Psoas muscle (tissue), 8 donors: Measurements from ENCODE around the gene EYA2. TPM values are rescaled to one million over a fixed set of nuclear protein-coding genes. Genes with fewer than 3 reads are reported as not detected.
A peak's percentile ranks its signal among the peaks of the same experiment; 100 is the strongest.
"Not testable (repeated sequence)": the region's sequence is repeated elsewhere in the genome, so short reads cannot be mapped to it uniquely, and the experiment has no call there.

Experiments
- ATAC-seq, 4 donors: fragments of 200-7000 bp; cut with Tn5 transposase; one replicate each; pipeline ENCODE4 v1.9.1; 2020; ENCODE audit warnings: moderate library complexity in 3 of 4, mild to moderate bottlenecking in 2 of 4
- DNase-seq, 2 donors: peaks; one replicate each; pipeline ENCODE4 v3.0.0-alpha.2; 2020
- H3K27ac ChIP-seq: fragments of 200-600 bp; one replicate; pipeline ENCODE4 v1.8.0; 2022
- H3K27me3 ChIP-seq, 3 donors: fragments of 200-600 bp in 1 of 3; one replicate each; pipeline versions ENCODE4 v1.6.1 to v1.8.0; 2013 to 2022; ENCODE audit warnings: low read length in 2 of 3, mild to moderate bottlenecking in 2 of 3, moderate library complexity in 1 of 3; ENCODE audit not compliant: insufficient read depth in 3 of 3
- H3K36me3 ChIP-seq, 2 donors: fragments of 200-600 bp in 1 of 2; one replicate each; pipeline versions ENCODE4 v1.6.1 to v1.8.0; 2013 to 2022; ENCODE audit warnings: low read depth in 1 of 2, mild to moderate bottlenecking in 1 of 2, moderate library complexity in 1 of 2; ENCODE audit not compliant: insufficient read depth in 1 of 2
- H3K4me1 ChIP-seq: fragments of 200-600 bp; one replicate; pipeline ENCODE4 v1.8.0; 2022
- H3K4me3 ChIP-seq: fragments of 200-600 bp; one replicate; pipeline ENCODE4 v1.8.0; 2022; ENCODE audit warnings: mild to moderate bottlenecking
- H3K9me3 ChIP-seq: fragments of 200-600 bp; one replicate; pipeline ENCODE4 v1.8.0; 2022
- WGBS, 3 donors: extraction: QIAGEN DNeasy Blood & Tissue Kit; methylation state at CpG; one replicate each; pipeline versions ENCODE4 v1.1.6 to v1.1.7; 2013; 5-methylcytosine and 5-hydroxymethylcytosine counted together
- intact Hi-C, 2 donors: fragments of 100-400 bp; cut with DNase I; formaldehyde crosslinking; loops; one replicate each; pipeline versions ENCODE4 v1.11.0 to v1.14.2; 2022
- polyA plus RNA-seq, 3 donors: library from polyadenylated mRNA; stranded (reverse); fragments of 200-250 nt; gene quantifications; one replicate each; pipeline ENCODE4 v1.2.3, GENCODE V29; 2013
- total RNA-seq, 4 donors: library from RNA; stranded (reverse); fragmentation: NEBNext Ultra II Directional in 2 of 4; extraction: Animal tissue kit (Norgen Biotek cat#: 25700) in 2 of 4; gene quantifications; one replicate each; pipeline versions ENCODE4 v1.2.1 to v1.2.4, GENCODE V29; 2021 to 2023
- TF ChIP-seq, protein P1 (sequence below): fragments of 200-600 bp; IDR thresholded peaks from one replicate; pipeline ENCODE4 v1.8.0; 2022; ENCODE audit warnings: antibody characterized with exemption
- donor health status: healthy with polysubstance abuse.
- donor health status: DM: no; HTN: no; CAD: no; lungs with moderate emphysema.
- donor health status: Bipolar disorder and iron deficiency.
- donor health status: healthy.
- donor health status: DM: yes; HTN: yes; CAD: no.
- donor health status: DM: no; HTN: no; CAD: no.
- donor health status: DM: no; HTN: no; CAD: no.
- donor health status: DM: yes; HTN: yes; CAD: no.

The EYA2 gene
- total and polyA plus RNA-seq, 7 donors = 0.72 to 4.0 (median 2.0) TPM

DNA sequence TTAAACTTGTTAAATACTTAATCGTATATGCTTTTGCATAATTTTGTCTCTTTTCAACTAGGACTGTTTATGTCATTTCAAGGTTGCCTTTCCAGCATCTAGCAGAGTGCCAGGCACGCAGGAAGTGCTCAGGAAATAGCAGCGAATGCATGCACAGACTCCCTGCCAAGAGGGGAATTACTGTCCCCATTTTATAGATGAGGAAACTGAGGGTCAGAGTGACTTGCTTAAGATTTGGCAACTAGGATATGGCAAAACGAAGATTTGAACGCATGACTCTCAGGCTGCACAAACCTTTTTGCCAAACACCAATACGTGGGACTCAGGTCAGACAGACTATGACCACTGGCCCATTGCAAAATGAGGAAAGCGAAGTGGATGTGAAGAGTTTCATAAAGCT, 22.5 kb downstream of the EYA2 start:
- no peak for ATAC-seq
- H3K4me1 ChIP-seq = no peaks in the 10 kb centered on the region

DNA sequence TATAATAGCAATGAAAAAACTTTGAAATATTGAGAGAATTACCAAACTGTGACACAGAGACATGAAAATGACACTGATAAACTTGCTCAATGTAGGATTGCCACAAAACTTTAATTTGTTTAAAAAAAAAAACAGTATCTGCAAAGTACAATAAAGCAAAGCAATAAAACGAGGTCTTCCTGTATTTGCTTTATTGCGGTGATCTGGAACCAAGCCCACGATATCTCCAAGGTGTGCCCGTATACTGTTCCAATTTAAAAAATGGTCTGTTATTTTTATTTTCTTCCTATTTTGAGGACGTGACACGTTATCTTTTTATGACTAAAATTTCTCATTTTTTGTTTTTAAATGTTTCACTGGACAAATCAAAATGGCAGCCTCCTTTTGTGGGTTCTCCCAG, 25.5 kb downstream of the EYA2 start:
- Histone ChIP-seq H3K27ac (no peak overlapping the region), H3K4me3 (no peak overlapping the region), H3K36me3 (no peaks in the 10 kb centered on the region), H3K9me3 (peaks cover 7% of the 10 kb centered on the region), H3K4me1 (no peaks in the 10 kb centered on the region), H3K27me3 (no peaks in the 10 kb centered on the region)
- DNase-seq = no peak
- intact Hi-C loops = no loop called here
- TF ChIP-seq, protein P1, sequence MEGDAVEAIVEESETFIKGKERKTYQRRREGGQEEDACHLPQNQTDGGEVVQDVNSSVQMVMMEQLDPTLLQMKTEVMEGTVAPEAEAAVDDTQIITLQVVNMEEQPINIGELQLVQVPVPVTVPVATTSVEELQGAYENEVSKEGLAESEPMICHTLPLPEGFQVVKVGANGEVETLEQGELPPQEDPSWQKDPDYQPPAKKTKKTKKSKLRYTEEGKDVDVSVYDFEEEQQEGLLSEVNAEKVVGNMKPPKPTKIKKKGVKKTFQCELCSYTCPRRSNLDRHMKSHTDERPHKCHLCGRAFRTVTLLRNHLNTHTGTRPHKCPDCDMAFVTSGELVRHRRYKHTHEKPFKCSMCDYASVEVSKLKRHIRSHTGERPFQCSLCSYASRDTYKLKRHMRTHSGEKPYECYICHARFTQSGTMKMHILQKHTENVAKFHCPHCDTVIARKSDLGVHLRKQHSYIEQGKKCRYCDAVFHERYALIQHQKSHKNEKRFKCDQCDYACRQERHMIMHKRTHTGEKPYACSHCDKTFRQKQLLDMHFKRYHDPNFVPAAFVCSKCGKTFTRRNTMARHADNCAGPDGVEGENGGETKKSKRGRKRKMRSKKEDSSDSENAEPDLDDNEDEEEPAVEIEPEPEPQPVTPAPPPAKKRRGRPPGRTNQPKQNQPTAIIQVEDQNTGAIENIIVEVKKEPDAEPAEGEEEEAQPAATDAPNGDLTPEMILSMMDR = no peak
- 84 to 89% (median 88%) methylated on average over 6 of the region's 6 CpGs for WGBS, 3 donors
- no peak for ATAC-seq

More for the DNA sequence above, 22.5 kb downstream of the EYA2 start:
- Histone ChIP-seq H3K9me3 (peaks cover 7% of the 10 kb centered on the region), H3K27ac (no peak overlapping the region), H3K4me3 (no peak overlapping the region), H3K27me3 (peaks cover 0 to 2% (median 0%) of the 10 kb centered on the region in 3 donors), H3K36me3 (no peaks in the 10 kb centered on the region)
- TF ChIP-seq, protein P1 = no peak
- no peak for DNase-seq
- intact Hi-C loops = no loop called here
- WGBS, 3 donors = 80 to 83% (median 83%) methylated on average over 7 of the region's 7 CpGs

- 83 to 86% (median 85%) methylated on average over 9 of the region's 9 CpGs for WGBS, 3 donors
- H3K4me3 ChIP-seq, H3K4me1 ChIP-seq, H3K9me3 ChIP-seq, H3K27me3 ChIP-seq, H3K27ac ChIP-seq, intact Hi-C loops, ATAC-seq, H3K36me3 ChIP-seq, DNase-seq: not testable (repeated sequence)
Observed at GRCh38 chr20:46922841-46923240, 28.2 kb downstream of the EYA2 start.

DNA sequence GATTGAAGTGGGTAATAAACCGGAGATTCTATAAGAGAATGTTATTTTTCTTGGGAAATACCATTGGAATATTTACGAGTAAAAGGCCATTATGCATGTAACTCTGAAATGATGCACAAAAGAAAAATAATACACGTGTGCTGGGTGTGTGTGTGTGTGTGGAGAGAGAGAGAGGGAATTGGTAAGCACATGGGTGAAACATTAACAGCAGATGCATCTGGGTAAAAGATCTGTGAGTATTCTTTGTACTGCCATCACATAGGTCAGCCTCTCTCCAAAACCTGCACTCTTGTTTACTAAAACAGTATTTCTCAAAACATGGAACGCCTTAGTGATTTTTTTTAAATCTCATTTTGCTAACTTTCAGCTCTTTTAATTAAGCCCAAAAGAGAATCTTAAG, 28.9 kb downstream of the EYA2 start:
- DNase-seq (no peak), ATAC-seq (no peak)

DNA sequence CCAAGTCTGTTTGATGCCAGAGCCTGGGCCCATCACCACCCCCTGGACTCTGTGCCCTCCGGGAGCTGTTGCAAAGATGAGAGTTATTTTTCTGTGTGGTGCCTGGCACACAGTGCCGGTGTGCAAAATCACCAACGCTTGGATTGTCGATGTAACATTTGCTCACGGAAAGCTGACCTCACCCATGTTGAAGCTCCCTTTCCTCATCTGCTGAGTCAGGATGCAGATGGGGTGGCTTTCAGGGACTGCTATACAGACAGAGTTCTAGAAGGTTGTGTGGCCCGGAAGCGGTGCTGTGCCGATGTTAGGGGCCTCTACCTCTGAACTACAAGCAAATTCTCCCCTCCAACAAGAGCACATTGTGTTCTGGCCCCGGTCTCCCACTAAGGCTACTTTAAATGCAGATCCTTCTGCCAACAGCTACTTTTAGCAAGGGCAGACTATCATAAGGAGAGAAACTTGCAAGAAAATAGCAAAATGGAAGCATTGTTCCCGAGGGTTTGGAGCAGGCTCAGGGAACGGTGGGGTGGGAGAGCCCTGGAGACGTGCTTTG, 34.0 kb downstream of the EYA2 start:
- ATAC-seq (peak in 2 of 4 donors; percentile 31), DNase-seq (peak; percentile 41 to 74)
- no peaks in the 10 kb centered on the region for H3K9me3 ChIP-seq
- TF ChIP-seq, protein P1 = no peak
- 25 to 44% (median 25%) methylated on average over 12 of the region's 12 CpGs for WGBS, 3 donors
- H3K4me1 ChIP-seq = no peaks in the 10 kb centered on the region
- intact Hi-C loops = no loop called here
- no peak overlapping the region for H3K4me3 ChIP-seq
- H3K27me3 ChIP-seq = peaks cover 0 to 2% (median 0%) of the 10 kb centered on the region in 3 donors
- no peak overlapping the region for H3K27ac ChIP-seq
- H3K36me3 ChIP-seq = no peaks in the 10 kb centered on the region

More for the DNA sequence above, 28.9 kb downstream of the EYA2 start:
- Histone ChIP-seq H3K4me1 (no peaks in the 10 kb centered on the region), H3K27me3 (peaks cover 0 to 2% (median 0%) of the 10 kb centered on the region in 3 donors), H3K9me3 (peaks cover 7% of the 10 kb centered on the region), H3K36me3 (no peaks in the 10 kb centered on the region), H3K4me3 (no peak overlapping the region), H3K27ac (no peak overlapping the region)
- intact Hi-C loops = no loop called here
- TF ChIP-seq, protein P1 = no peak
- 72 to 78% (median 75%) methylated on average over 4 of the region's 4 CpGs for WGBS, 3 donors
